HepG2 (cell line): ENCODE results near the gene NDUFS2. TPM values are rescaled to one million over a fixed set of nuclear protein-coding genes. Genes with fewer than 3 reads are reported as not detected.
A peak's percentile ranks its signal among the peaks of the same experiment; 100 is the strongest.

Source experiments
- AGO2 ChIP-seq: fragments of 200-400 bp; formaldehyde crosslinking; optimal IDR thresholded peaks from 2 replicates; pipeline ENCODE3; 2017; ENCODE audit warnings: mild to moderate bottlenecking, low read depth, low read length, moderate library complexity
- ARNT2 ChIP-seq: sonication (generic); formaldehyde crosslinking; IDR thresholded peaks from 2 replicates; pipeline ENCODE4 v1.8.0; 2022; ENCODE audit warnings: mild to moderate bottlenecking, low read depth, missing genetic modification reagents, moderate library complexity
- ATAD3A ChIP-seq: sonication (generic); formaldehyde crosslinking; IDR thresholded peaks from 2 replicates; pipeline ENCODE4 v1.4.0; 2020; ENCODE audit warnings: missing genetic modification reagents
- CSRNP1 ChIP-seq: sonication (generic); formaldehyde crosslinking; IDR thresholded peaks from 2 replicates; pipeline ENCODE4 v1.8.1; 2023; ENCODE audit warnings: mild to moderate bottlenecking, missing genetic modification reagents
- FOXA1 ChIP-seq, 2 experiments: fragments of 450-650 bp in 1 of 2; sonication (generic) in 1 of 2; formaldehyde crosslinking in 1 of 2; IDR thresholded peaks; 2 replicates each; pipeline versions ENCODE4 v1.4.0 to v1.6.1; 2016 to 2020; ENCODE audit warnings: missing genetic modification reagents in 1 of 2
- IRF2 ChIP-seq: IDR thresholded peaks from 2 replicates; pipeline ENCODE4 v1.6.1; 2018; ENCODE audit warnings: missing genetic modification reagents, missing compliant biosample characterization
- MAFK ChIP-seq, 2 experiments: IDR thresholded peaks in 1 of 2; conservative IDR thresholded peaks in 1 of 2; 2 replicates each; pipeline ENCODE4 v1.6.1; 2011; ENCODE audit warnings: improper control_type of control experiment in 2 of 2, low read length in 2 of 2
- MTA3 ChIP-seq: sonication (generic); formaldehyde crosslinking; IDR thresholded peaks from 2 replicates; pipeline ENCODE4 v1.4.0; 2020; ENCODE audit warnings: missing genetic modification reagents
- NAIF1 ChIP-seq: sonication (generic); formaldehyde crosslinking; IDR thresholded peaks from 2 replicates; pipeline ENCODE4 v1.5.0; 2020; ENCODE audit warnings: mild to moderate bottlenecking, missing genetic modification reagents, borderline replicate concordance
- NCOA2 ChIP-seq: sonication (generic); formaldehyde crosslinking; IDR thresholded peaks from 2 replicates; pipeline ENCODE4 v1.8.0; 2022; ENCODE audit warnings: inconsistent platforms
- PAF1 ChIP-seq: IDR thresholded peaks from 2 replicates; pipeline ENCODE4 v1.6.1; 2016; ENCODE audit warnings: missing genetic modification reagents, missing compliant biosample characterization
- PITX1 ChIP-seq: sonication (generic); formaldehyde crosslinking; IDR thresholded peaks from 2 replicates; pipeline ENCODE4 v1.5.1; 2020; ENCODE audit warnings: mild to moderate bottlenecking, missing genetic modification reagents
- POLR2A ChIP-seq, 2 experiments: IDR thresholded peaks; 2 replicates each; pipeline ENCODE4 v1.6.1; 2011; ENCODE audit warnings: low read depth in 2 of 2, low read length in 2 of 2, mild to moderate bottlenecking in 1 of 2, moderate library complexity in 1 of 2; ENCODE audit not compliant: insufficient read depth in 1 of 2
- POLR2AphosphoS5 ChIP-seq: IDR thresholded peaks from 2 replicates; pipeline ENCODE4 v1.6.1; 2012; ENCODE audit warnings: low read depth, low read length
- RBM22 ChIP-seq: fragments of 200-400 bp; formaldehyde crosslinking; optimal IDR thresholded peaks from 2 replicates; pipeline ENCODE3; 2017; ENCODE audit warnings: mild to moderate bottlenecking, low read length, moderate library complexity
- SAP130 ChIP-seq: IDR thresholded peaks from 2 replicates; pipeline ENCODE4 v1.6.1; 2016; ENCODE audit warnings: low read depth
- SMC3 ChIP-seq: IDR thresholded peaks from 2 replicates; pipeline ENCODE4 v1.6.1; 2011; ENCODE audit warnings: low read length, improper control_type of control experiment
- SNAPC5 ChIP-seq: sonication (generic); formaldehyde crosslinking; IDR thresholded peaks from 2 replicates; pipeline ENCODE4 v1.8.1; 2023; ENCODE audit warnings: mild to moderate bottlenecking, missing genetic modification reagents, borderline replicate concordance
- SRY ChIP-seq: sonication (generic); formaldehyde crosslinking; IDR thresholded peaks from 2 replicates; pipeline ENCODE4 v1.8.0; 2022; ENCODE audit warnings: mild to moderate bottlenecking, missing genetic modification reagents
- SYNCRIP ChIP-seq: fragments of 200-400 bp; formaldehyde crosslinking; IDR thresholded peaks from 2 replicates; pipeline ENCODE4 v1.6.1; 2018; ENCODE audit warnings: mild to moderate bottlenecking, low read depth, low read length; ENCODE audit not compliant: insufficient read depth
- TEAD3 ChIP-seq: optimal IDR thresholded peaks from 2 replicates; pipeline ENCODE3; 2016; ENCODE audit warnings: borderline replicate concordance
- TFAP4 ChIP-seq: sonication (generic); IDR thresholded peaks from 2 replicates; pipeline ENCODE4 v1.6.1; 2016; ENCODE audit warnings: low read depth, borderline replicate concordance
- ZBTB1 ChIP-seq: sonication (generic); formaldehyde crosslinking; IDR thresholded peaks from 2 replicates; pipeline ENCODE4 v1.4.0; 2020; ENCODE audit warnings: missing genetic modification reagents, borderline replicate concordance
- ZEB1 ChIP-seq: IDR thresholded peaks from 2 replicates; pipeline ENCODE4 v1.6.1; 2012; ENCODE audit warnings: mild to moderate bottlenecking, low read depth, inconsistent platforms; ENCODE audit not compliant: insufficient replicate concordance
- ZMAT3 ChIP-seq: sonication (generic); formaldehyde crosslinking; conservative IDR thresholded peaks from 2 replicates; pipeline ENCODE4 v1.7.0; 2021; ENCODE audit warnings: missing genetic modification reagents
- ZNF275 ChIP-seq: sonication (generic); formaldehyde crosslinking; IDR thresholded peaks from 2 replicates; pipeline ENCODE4 v1.8.0; 2022; ENCODE audit warnings: missing genetic modification reagents, mild to moderate bottlenecking, inconsistent platforms, borderline replicate concordance
- ZNF460 ChIP-seq: sonication (generic); formaldehyde crosslinking; IDR thresholded peaks from 2 replicates; pipeline ENCODE4 v1.5.1; 2020; ENCODE audit warnings: missing genetic modification reagents, mild to moderate bottlenecking, borderline replicate concordance
- ZNF605 ChIP-seq: sonication (generic); formaldehyde crosslinking; IDR thresholded peaks from 2 replicates; pipeline ENCODE4 v1.8.0; 2022; ENCODE audit warnings: mild to moderate bottlenecking, missing genetic modification reagents
- ZNF724P ChIP-seq: sonication (generic); formaldehyde crosslinking; IDR thresholded peaks from 2 replicates; pipeline ENCODE4 v1.8.0; 2022; ENCODE audit warnings: missing genetic modification reagents, borderline replicate concordance
- ZNF780A ChIP-seq: sonication (generic); formaldehyde crosslinking; IDR thresholded peaks from 2 replicates; pipeline ENCODE4 v1.8.0; 2022; ENCODE audit warnings: mild to moderate bottlenecking, missing genetic modification reagents, moderate library complexity
- polyA plus RNA-seq, 8 experiments: library from polyadenylated mRNA; depleted of rRNA in 3 of 8; stranded (reverse) in 7 of 8; unstranded in 1 of 8; fragments of >200 nt; fragmentation: Illumina TruSeq in 4 of 8; extraction: Trizol in 4 of 8; gene quantifications; 2 replicates each; pipeline versions ENCODE4 v1.2.1 to v1.2.3, GENCODE V29; 2011 to 2016; ENCODE audit warnings: low read depth in 4 of 8, missing spikeins in 1 of 8, mixed read lengths in 1 of 8; ENCODE audit not compliant: insufficient read depth in 1 of 8
- total RNA-seq, 5 experiments: library from RNA; depleted of rRNA; stranded (reverse); fragments of >200 nt; fragmentation: Illumina TruSeq; extraction: Trizol; gene quantifications; 2 replicates each; pipeline ENCODE4 v1.2.3, GENCODE V29; 2016; ENCODE audit warnings: low read depth in 1 of 5

NDUFS2 gene
- total and polyA plus RNA-seq, 2 of the 13 experiments (the other 11 are each of a cell fraction or from before 2014, with no cell fraction given) = 89.9 to 118 TPM

GRCh38 chr1:161220002-161220401, 17.8 kb downstream of the NDUFS2 start (continued):
- TF ChIP-seq CSRNP1 (no peak), RBM22 (peak; percentile 90), POLR2AphosphoS5 (peak; percentile 71), NCOA2 (CRISPR knock-in tag) (no peak; the same call in 1 of the 2 replicates), AGO2 (peak; percentile 51), NAIF1 (CRISPR knock-in tag) (0 out of 2 replicates have a peak, but pooled peaks have one; percentile 16), ZMAT3 (CRISPR knock-in tag) (0 out of 2 replicates have a peak, but pooled peaks have one; percentile 24), ZEB1 (no peak), ZNF460 (no peak), ARNT2 (CRISPR knock-in tag) (peak; percentile 45; the same call in 1 of the 2 replicates), FOXA1 (IDR thresholded peaks at IDR 0.05) (no peak), FOXA1 (CRISPR knock-in tag; IDR thresholded peaks at IDR 0.05) (no peak; the same call in 1 of the 2 replicates), IRF2 (CRISPR knock-in tag) (0 out of 2 replicates have a peak, but pooled peaks have one; percentile 15), SAP130 (CRISPR knock-in tag) (no peak), TEAD3 (CRISPR knock-in tag) (no peak), SNAPC5 (no peak), MAFK (conservative IDR thresholded peaks at IDR 0.05 in 1 of 2, IDR thresholded peaks at IDR 0.05 in 1 of 2; ENCODE audit: low read length in 2 of 2) (no peak), ZNF724P (CRISPR knock-in tag) (no peak; the same call in 1 of the 2 replicates), POLR2A (IDR thresholded peaks at IDR 0.05; ENCODE audit: insufficient read depth in 1 of 2, low read depth in 2 of 2, low read length in 2 of 2) (peak; percentile 32 to 50; a peak in 2 of 4 replicates), SYNCRIP (no peak), ATAD3A (CRISPR knock-in tag) (no peak), ZNF780A (no peak), MTA3 (no peak), SMC3 (no peak), PAF1 (CRISPR knock-in tag) (peak; percentile 83; the same call in 1 of the 2 replicates), PITX1 (0 out of 2 replicates have a peak, but pooled peaks have one; percentile 9), ZNF605 (CRISPR knock-in tag) (0 out of 2 replicates have a peak, but pooled peaks have one; percentile 3), SRY (CRISPR knock-in tag) (no peak), ZNF275 (CRISPR knock-in tag) (no peak), ZBTB1 (CRISPR knock-in tag) (no peak), TFAP4 (no peak)
